ENCODE measurements around the gene CHD5. TPM values are rescaled to one million over a fixed set of nuclear protein-coding genes. Genes with fewer than 3 reads are reported as not detected.
A peak's percentile ranks its signal among the peaks of the same experiment; 100 is the strongest.

The CHD5 gene
- total RNA-seq, 1 donor from 2014 or later: 0.78 TPM

DNA sequence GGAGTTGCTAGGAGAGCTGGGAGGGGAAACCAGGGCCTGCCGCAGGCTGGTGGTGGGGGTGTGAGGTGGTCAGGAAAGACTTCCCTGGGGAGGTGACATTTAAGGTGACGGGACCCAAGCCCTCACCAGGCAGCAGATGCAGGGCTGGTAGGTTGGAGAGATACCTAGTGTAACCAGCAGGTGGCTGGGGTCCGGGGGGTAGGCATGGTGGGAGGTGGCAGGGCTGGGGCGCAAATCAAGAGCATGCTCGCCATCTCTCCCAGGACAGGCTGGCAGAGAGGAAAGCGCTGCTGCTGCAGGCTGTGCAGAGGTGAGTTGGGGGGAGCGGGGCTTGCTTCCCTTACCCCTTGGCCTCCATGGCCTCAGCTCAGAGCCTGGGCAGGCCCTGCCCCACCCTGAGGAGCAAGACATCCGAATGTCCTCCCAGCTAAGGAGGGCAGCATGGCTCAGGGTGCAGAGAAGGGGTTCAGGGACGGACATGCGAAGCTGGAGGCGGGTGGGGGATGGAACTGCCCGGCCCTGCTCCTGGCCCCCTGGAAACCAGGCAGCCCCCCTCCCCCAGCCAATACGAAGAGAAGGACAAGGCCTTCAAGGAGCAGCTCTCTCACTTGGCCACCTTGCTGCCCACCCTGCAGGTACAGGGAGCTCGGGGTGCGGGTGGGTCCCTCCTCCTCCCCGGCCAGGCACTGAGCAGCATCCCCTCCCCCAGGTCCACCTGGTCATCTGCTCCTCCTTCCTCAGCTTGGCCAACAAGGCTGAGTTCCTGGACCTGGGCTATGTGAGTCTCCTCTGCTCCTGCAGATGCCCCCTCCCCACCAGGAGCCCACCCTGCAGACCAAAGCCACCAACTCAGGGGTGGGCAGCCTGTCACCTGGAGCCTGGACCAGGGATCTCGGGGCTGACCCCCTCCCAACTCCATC, 29.8 kb upstream of the CHD5 start:
- H3K27me3 Mint-ChIP-seq (ENCODE audit: low read depth): no peaks in the 10 kb centered on the region
- no peak overlapping the region for H3K27ac Mint-ChIP-seq
- H3K9me3 Mint-ChIP-seq: no peaks in the 10 kb centered on the region
- intact Hi-C loops (cut with micrococcal nuclease): loop anchor here (5.0 kb wide), 1 partner anchor 183 kb away; no protein-coding TSS in a partner anchor
- H3K4me1 Mint-ChIP-seq (ENCODE audit: low read depth): peaks cover 9% of the 10 kb centered on the region
- no peak overlapping the region for H3K4me3 Mint-ChIP-seq (ENCODE audit: low read depth)
- H3K36me3 Mint-ChIP-seq (ENCODE audit: low read depth): peaks cover 23% of the 10 kb centered on the region
- DNase-seq (ENCODE audit: low spot score): no peak

- H3K27me3 Mint-ChIP-seq (ENCODE audit: low read depth): no peaks in the 10 kb centered on the region
- H3K36me3 Mint-ChIP-seq (ENCODE audit: low read depth): peaks cover 23% of the 10 kb centered on the region
- DNase-seq (ENCODE audit: low spot score): no peak
- peaks cover 11% of the 10 kb centered on the region for H3K4me1 Mint-ChIP-seq (ENCODE audit: low read depth)
- H3K4me3 Mint-ChIP-seq (ENCODE audit: low read depth): peak overlapping the region; percentile 26
- intact Hi-C loops (cut with micrococcal nuclease): loop anchor here (5.0 kb wide), 1 partner anchor 182 kb away; no protein-coding TSS in a partner anchor
- H3K27ac Mint-ChIP-seq: no peak overlapping the region
- H3K9me3 Mint-ChIP-seq: no peaks in the 10 kb centered on the region
These were observed 28.9 kb upstream of the CHD5 start for GRCh38 chr1:6208723-6209660.

DNA sequence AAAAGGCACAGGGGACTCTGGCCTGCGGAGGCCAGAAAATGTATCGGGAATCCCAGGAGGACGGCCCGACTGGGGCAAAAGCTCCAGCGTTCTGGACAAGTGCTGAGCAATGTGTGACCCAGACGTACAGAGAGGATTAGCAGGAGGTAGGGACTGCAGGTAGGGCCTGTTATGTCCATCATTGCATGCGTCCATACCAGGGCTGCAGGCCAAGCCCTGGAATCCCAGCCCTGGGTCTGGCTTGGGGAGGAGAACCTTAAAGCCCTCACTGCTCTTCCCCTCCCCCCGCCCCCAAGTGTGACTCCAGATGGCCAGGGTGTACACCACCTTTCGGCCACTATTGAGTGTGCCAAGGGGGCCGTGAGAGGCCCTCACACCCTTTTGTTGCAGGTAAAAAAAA, 27.8 kb upstream of the CHD5 start:
- Mint-ChIP-seq H3K27ac (no peak overlapping the region), H3K4me1 (ENCODE audit: low read depth) (peaks cover 11% of the 10 kb centered on the region), H3K9me3 (no peaks in the 10 kb centered on the region), H3K4me3 (ENCODE audit: low read depth) (peak overlapping the region; percentile 2), H3K27me3 (ENCODE audit: low read depth) (no peaks in the 10 kb centered on the region), H3K36me3 (ENCODE audit: low read depth) (peaks cover 23% of the 10 kb centered on the region)
- intact Hi-C loops (cut with micrococcal nuclease): loop anchor here (2.0 to 5.0 kb wide), 2 partner anchors 27 to 181 kb away; partner anchors contain the start of gene ICMT
- no peak for DNase-seq (ENCODE audit: low spot score)

DNA sequence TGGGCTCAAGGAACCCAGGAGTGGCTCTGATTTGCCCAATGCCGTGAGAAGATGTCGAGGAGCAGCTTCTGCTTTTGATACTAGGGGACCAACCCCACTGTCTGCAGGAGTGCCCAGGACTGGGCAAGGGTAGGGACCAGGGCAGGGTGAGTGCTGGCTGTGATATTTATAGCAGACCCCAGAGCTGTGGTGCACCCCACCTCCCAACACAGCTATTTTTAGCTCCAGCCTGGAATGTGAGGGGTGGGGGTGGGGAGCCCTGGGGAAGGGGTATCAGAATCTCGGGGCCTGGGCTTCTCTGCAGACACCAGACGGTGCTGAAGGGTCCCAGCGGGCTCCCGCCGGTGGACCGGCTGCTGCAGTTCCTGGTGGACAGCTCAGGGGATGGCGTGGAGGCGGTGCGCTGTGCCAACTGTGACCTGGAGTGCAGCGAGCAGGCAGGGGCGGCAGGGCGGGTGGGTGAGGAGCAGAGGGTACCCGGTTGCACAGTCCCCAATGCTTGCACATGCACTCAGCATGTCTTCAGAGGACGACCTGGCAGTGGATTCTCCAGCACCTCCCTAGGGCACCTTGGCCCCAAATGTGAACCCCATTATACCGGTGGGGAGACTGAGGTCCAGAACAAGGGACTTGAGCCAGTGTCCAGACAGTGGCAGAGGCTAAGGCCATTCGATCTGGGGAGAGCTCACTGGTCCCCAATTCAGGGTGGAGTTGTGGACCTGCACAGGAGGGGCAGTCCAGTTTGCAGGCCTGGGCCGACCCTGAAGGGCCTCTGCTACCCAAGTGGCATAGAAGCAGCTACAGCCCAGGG, 27.2 kb upstream of the CHD5 start:
- H3K36me3 Mint-ChIP-seq (ENCODE audit: low read depth): peaks cover 23% of the 10 kb centered on the region
- H3K27ac Mint-ChIP-seq: no peak overlapping the region
- peaks cover 11% of the 10 kb centered on the region for H3K4me1 Mint-ChIP-seq (ENCODE audit: low read depth)
- no peaks in the 10 kb centered on the region for H3K27me3 Mint-ChIP-seq (ENCODE audit: low read depth)
- peak overlapping the region; percentile 79 for H3K4me3 Mint-ChIP-seq (ENCODE audit: low read depth)
- no peaks in the 10 kb centered on the region for H3K9me3 Mint-ChIP-seq
- intact Hi-C loops (cut with micrococcal nuclease): loop anchor here (2.0 to 5.0 kb wide), 2 partner anchors 28 to 180 kb away; partner anchors contain the start of gene ICMT
- DNase-seq (ENCODE audit: low spot score): no peak

GRCh38 chr1:6206520-6206855, 26.4 kb upstream of the CHD5 start:
- Mint-ChIP-seq H3K27me3 (ENCODE audit: low read depth) (no peaks in the 10 kb centered on the region), H3K4me3 (ENCODE audit: low read depth) (peak overlapping the region; percentile 79), H3K36me3 (ENCODE audit: low read depth) (peaks cover 18% of the 10 kb centered on the region), H3K4me1 (ENCODE audit: low read depth) (peaks cover 11% of the 10 kb centered on the region), H3K9me3 (no peaks in the 10 kb centered on the region), H3K27ac (no peak overlapping the region)
- DNase-seq (ENCODE audit: low spot score): no peak
- intact Hi-C loops (cut with micrococcal nuclease): loop anchor here (1.0 to 5.0 kb wide), 3 partner anchors 8 to 179 kb away; partner anchors contain the start of gene ICMT

DNA sequence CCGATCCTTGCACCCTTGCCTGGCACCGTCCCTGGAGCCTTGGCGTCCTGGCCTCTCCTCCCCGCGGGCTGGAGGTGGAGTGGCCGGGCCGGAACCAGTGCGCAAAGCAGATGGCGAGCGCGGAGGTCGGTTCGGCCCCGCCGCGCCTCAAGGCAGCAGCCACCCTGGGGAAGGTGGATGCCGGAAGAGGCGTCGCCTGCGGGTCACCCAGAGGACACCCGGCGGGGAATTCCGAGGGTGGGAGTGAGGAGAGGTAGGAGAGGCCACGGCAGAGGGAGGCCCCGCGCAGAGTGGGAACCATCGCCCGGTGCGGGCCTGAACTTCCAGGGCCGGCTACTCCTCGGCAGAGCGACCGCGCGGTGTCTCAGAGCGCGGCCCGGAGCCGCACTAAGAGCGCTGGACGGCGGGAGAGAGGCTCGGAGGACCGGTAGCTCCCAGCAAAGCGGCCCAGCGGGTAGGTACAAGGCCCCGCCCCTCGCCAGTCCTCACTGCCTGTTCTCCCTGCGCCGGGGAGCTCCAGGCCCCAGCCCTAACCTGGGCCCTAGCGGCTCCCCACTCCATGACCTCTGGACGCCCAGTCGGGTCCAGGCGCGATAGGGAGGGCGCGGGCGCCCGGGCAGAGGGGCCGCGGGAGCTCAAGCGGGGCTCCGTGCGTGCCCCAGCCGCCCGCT, 25.9 kb upstream of the CHD5 start, which contains the start of gene RNF207:
Gene RNF207, plus strand, starts transcription at position 271 of the 671 bp plus-strand sequence. CDS start 417 bp downstream, outside the sequence.
- H3K27ac Mint-ChIP-seq: peak within 1 kb of the TSS; percentile 46
- H3K4me3 Mint-ChIP-seq (ENCODE audit: low read depth): peak within 1 kb of the TSS; percentile 79
- intact Hi-C loops (cut with micrococcal nuclease): loop anchor here (1.0 to 5.0 kb wide), 3 partner anchors 8 to 179 kb away; partner anchors contain the start of gene ICMT
- DNase-seq (ENCODE audit: low spot score): peak; percentile 66
- H3K36me3 Mint-ChIP-seq (ENCODE audit: low read depth): peaks cover 18% of the 10 kb centered on the region
- no peaks in the 10 kb centered on the region for H3K9me3 Mint-ChIP-seq
- no peaks in the 10 kb centered on the region for H3K27me3 Mint-ChIP-seq (ENCODE audit: low read depth)
- H3K4me1 Mint-ChIP-seq (ENCODE audit: low read depth): peaks cover 11% of the 10 kb centered on the region

- no peak overlapping the region for H3K4me3 Mint-ChIP-seq (ENCODE audit: low read depth)
- H3K36me3 Mint-ChIP-seq (ENCODE audit: low read depth): peaks cover 18% of the 10 kb centered on the region
- intact Hi-C loops (cut with micrococcal nuclease): no loop called here
- H3K4me1 Mint-ChIP-seq (ENCODE audit: low read depth): peaks cover 30% of the 10 kb centered on the region
- H3K27me3 Mint-ChIP-seq (ENCODE audit: low read depth): no peaks in the 10 kb centered on the region
- no peak overlapping the region for H3K27ac Mint-ChIP-seq
- H3K9me3 Mint-ChIP-seq: no peaks in the 10 kb centered on the region
- no peak for DNase-seq (ENCODE audit: low spot score)
These were observed 22.1 kb upstream of the CHD5 start for GRCh38 chr1:6202256-6202655.

GRCh38 chr1:6200188-6200809, 20.2 kb upstream of the CHD5 start:
- no peak for DNase-seq (ENCODE audit: low spot score)
- Mint-ChIP-seq H3K4me3 (ENCODE audit: low read depth) (peak overlapping the region; percentile 98), H3K4me1 (ENCODE audit: low read depth) (peaks cover 33% of the 10 kb centered on the region), H3K9me3 (no peaks in the 10 kb centered on the region), H3K27me3 (ENCODE audit: low read depth) (no peaks in the 10 kb centered on the region), H3K27ac (peak overlapping the region; percentile 94), H3K36me3 (ENCODE audit: low read depth) (peaks cover 30% of the 10 kb centered on the region)
- intact Hi-C loops (cut with micrococcal nuclease): no loop called here

- H3K27me3 Mint-ChIP-seq (ENCODE audit: low read depth): no peaks in the 10 kb centered on the region
- peaks cover 33% of the 10 kb centered on the region for H3K36me3 Mint-ChIP-seq (ENCODE audit: low read depth)
- peaks cover 29% of the 10 kb centered on the region for H3K4me1 Mint-ChIP-seq (ENCODE audit: low read depth)
- DNase-seq (ENCODE audit: low spot score): peak; percentile 97
- H3K9me3 Mint-ChIP-seq: no peaks in the 10 kb centered on the region
- H3K4me3 Mint-ChIP-seq (ENCODE audit: low read depth): peak within 1 kb of the TSS; percentile 98
- intact Hi-C loops (cut with micrococcal nuclease): loop anchor here (2.0 to 5.0 kb wide), 4 partner anchors 38 to 207 kb away; partner anchors contain the start of genes ACOT7, ICMT and NPHP4
- H3K27ac Mint-ChIP-seq: peak within 1 kb of the TSS; percentile 94
These were observed 19.4 kb upstream of the CHD5 start, which contains the start of gene RPL22 for GRCh38 chr1:6199298-6200187. Gene RPL22 (minus strand): TSS chr1:6199595. CDS start chr1:6199573, 22 bp downstream.

DNA sequence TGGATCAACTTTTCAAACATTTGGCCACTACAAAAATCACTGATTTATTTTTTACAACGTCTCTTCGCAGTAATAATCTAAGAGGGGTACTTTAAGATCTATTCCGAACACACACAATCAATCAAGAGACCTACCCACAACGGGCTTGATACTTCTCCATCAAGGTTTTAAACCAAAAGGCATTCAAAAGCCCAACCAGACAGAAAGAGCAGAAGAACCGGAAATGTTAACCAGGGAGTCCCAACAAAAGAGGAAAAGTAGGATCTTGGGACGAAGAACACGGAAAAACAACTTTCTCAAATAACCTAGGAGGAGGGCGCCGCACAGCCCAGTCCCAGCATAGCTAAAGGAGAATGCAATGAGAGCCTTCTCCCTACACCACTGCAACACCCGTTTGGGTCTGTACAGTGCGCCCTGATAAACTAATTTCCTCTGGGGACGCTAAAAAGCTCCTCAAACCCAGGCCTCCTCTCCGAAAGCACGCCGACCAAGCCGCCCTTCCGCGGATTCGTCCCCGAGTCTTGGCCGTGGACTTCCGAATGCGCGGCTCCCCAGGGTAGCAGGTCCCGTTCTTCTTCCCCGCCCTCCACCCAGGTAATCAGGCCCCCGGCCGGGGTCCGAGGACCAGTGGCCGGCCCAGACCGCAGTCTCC, 18.7 kb upstream of the CHD5 start:
- no peaks in the 10 kb centered on the region for H3K9me3 Mint-ChIP-seq
- H3K27ac Mint-ChIP-seq: peak overlapping the region; percentile 89
- peak overlapping the region; percentile 98 for H3K4me3 Mint-ChIP-seq (ENCODE audit: low read depth)
- no peaks in the 10 kb centered on the region for H3K27me3 Mint-ChIP-seq (ENCODE audit: low read depth)
- peaks cover 38% of the 10 kb centered on the region for H3K36me3 Mint-ChIP-seq (ENCODE audit: low read depth)
- H3K4me1 Mint-ChIP-seq (ENCODE audit: low read depth): peaks cover 29% of the 10 kb centered on the region
- DNase-seq (ENCODE audit: low spot score): peak; percentile 26
- intact Hi-C loops (cut with micrococcal nuclease): loop anchor here (1.0 to 5.0 kb wide), 5 partner anchors 8 to 206 kb away; partner anchors contain the start of genes ACOT7, ICMT, NPHP4 and RNF207

Data from activated T-helper 2 cell treated with anti-CD3 and anti-CD28 coated beads, Interferon-gamma antibody, Interleukin-2, Interleukin-4, amounts not matched to agents 10 μg/mL and 5 μg/mL and 100 μg/mL, durations not matched to agents 14 hours and 24 hours and 36 hours (primary cell).